ENCODE data around the gene MED20. TPM values are rescaled to one million over a fixed set of nuclear protein-coding genes. Genes with fewer than 3 reads are reported as not detected.
A peak's percentile ranks its signal among the peaks of the same experiment; 100 is the strongest.

The MED20 gene
- total RNA-seq, 1 donor from 2014 or later, result 40.0 TPM

- Histone ChIP-seq H3K27me3 (ENCODE audit: control insufficient read depth, insufficient read depth, low read length) (no peaks in the 10 kb centered on the region), H3K4me3 (ENCODE audit: low read depth, low read length) (peak overlapping the region; percentile 87), H3K36me3 (ENCODE audit: control insufficient read depth, insufficient read depth, low read length) (peaks cover 3% of the 10 kb centered on the region)
- DNase-seq (ENCODE audit: low read depth) (peak; percentile 81), FAIRE-seq (no peak)
- TF ChIP-seq, protein P1, sequence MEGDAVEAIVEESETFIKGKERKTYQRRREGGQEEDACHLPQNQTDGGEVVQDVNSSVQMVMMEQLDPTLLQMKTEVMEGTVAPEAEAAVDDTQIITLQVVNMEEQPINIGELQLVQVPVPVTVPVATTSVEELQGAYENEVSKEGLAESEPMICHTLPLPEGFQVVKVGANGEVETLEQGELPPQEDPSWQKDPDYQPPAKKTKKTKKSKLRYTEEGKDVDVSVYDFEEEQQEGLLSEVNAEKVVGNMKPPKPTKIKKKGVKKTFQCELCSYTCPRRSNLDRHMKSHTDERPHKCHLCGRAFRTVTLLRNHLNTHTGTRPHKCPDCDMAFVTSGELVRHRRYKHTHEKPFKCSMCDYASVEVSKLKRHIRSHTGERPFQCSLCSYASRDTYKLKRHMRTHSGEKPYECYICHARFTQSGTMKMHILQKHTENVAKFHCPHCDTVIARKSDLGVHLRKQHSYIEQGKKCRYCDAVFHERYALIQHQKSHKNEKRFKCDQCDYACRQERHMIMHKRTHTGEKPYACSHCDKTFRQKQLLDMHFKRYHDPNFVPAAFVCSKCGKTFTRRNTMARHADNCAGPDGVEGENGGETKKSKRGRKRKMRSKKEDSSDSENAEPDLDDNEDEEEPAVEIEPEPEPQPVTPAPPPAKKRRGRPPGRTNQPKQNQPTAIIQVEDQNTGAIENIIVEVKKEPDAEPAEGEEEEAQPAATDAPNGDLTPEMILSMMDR (IDR thresholded peaks at IDR 0.05; ENCODE audit: insufficient read depth, low read length, severe bottlenecking), result no peak
Measured at GRCh38 chr6:41942067-41942851, 21.3 kb upstream of the MED20 start.

- H3K27me3 ChIP-seq (ENCODE audit: control insufficient read depth, insufficient read depth, low read length), result no peaks in the 10 kb centered on the region
- no peak for FAIRE-seq
- peak within 1 kb of the TSS; percentile 87 for H3K4me3 ChIP-seq (ENCODE audit: low read depth, low read length)
- TF ChIP-seq, protein P1 (IDR thresholded peaks at IDR 0.05; ENCODE audit: insufficient read depth, low read length, severe bottlenecking), result no peak
- peak; percentile 74 for DNase-seq (ENCODE audit: low read depth)
- H3K36me3 ChIP-seq (ENCODE audit: control insufficient read depth, insufficient read depth, low read length), result peaks cover 9% of the 10 kb centered on the region
Measured at GRCh38 chr6:41941280-41942066, 20.5 kb upstream of the MED20 start, which contains the start of gene CCND3. TSS of gene CCND3 (minus strand) at chr6:41941808. CDS start at chr6:41941649, 159 bp downstream.

DNA sequence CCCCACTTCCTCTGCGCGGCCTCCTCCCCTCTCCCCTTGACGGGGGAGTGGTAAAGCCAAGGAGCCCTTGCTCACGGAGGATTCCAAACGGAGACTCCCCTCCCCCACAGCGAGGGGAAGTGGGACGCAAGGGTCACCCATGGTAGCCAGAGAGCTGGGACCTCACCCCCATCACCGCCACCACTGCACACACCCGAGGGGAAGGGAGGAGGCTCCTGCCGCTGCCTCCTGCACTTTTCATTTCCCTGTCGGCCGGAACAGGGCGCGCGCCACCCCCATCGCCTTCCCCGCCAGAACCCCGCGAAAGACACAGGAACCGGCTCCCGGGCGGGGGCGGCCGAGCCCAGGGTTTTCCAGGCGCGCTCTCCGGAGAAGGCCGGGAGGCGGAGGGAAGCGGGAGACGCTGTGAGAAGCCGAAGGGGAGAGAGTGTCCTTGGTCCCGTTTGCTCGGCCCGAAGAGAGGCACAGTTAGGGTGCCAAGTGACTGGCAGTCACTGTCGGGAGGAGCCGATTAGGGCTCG, 19.9 kb upstream of the MED20 start:
- Histone ChIP-seq H3K27me3 (ENCODE audit: control insufficient read depth, insufficient read depth, low read length) (no peaks in the 10 kb centered on the region), H3K36me3 (ENCODE audit: control insufficient read depth, insufficient read depth, low read length) (peaks cover 11% of the 10 kb centered on the region), H3K4me3 (ENCODE audit: low read depth, low read length) (peak overlapping the region; percentile 87)
- FAIRE-seq (no peak), DNase-seq (ENCODE audit: low read depth) (no peak)
- TF ChIP-seq, protein P1 (IDR thresholded peaks at IDR 0.05; ENCODE audit: insufficient read depth, low read length, severe bottlenecking), result no peak

- no peak for FAIRE-seq
- peaks cover 13% of the 10 kb centered on the region for H3K36me3 ChIP-seq (ENCODE audit: control insufficient read depth, insufficient read depth, low read length)
Measured at GRCh38 chr6:41939848-41940758, 19.2 kb upstream of the MED20 start.

More at GRCh38 chr6:41939848-41940758, 19.2 kb upstream of the MED20 start:
- Histone ChIP-seq H3K27me3 (ENCODE audit: control insufficient read depth, insufficient read depth, low read length) (no peaks in the 10 kb centered on the region), H3K4me3 (ENCODE audit: low read depth, low read length) (peak overlapping the region; percentile 87)
- TF ChIP-seq, protein P1 (IDR thresholded peaks at IDR 0.05; ENCODE audit: insufficient read depth, low read length, severe bottlenecking), result no peak
- DNase-seq (ENCODE audit: low read depth), result no peak

Measured in bronchial epithelial cell (primary cell).